Retina (tissue), 1 donor: Measurements from ENCODE around the gene TMED5.

Experiments used
- DNase-seq: peaks from one replicate; pipeline ENCODE4 v3.0.0-alpha.2; 2016

Gene TMED5

GRCh38 chr1:93113127-93113526 lies 67.1 kb downstream of the TMED5 start:
- no peak for DNase-seq

- DNase-seq: no peak
Measured at GRCh38 chr1:93111561-93111960, 68.7 kb downstream of the TMED5 start.

GRCh38 chr1:93111065-93111464 lies 69.1 kb downstream of the TMED5 start:
- no peak for DNase-seq

GRCh38 chr1:93109578-93109977 lies 70.6 kb downstream of the TMED5 start:
- no peak for DNase-seq

GRCh38 chr1:93108335-93108734 lies 71.9 kb downstream of the TMED5 start:
- no peak for DNase-seq

- DNase-seq: no peak
Measured at GRCh38 chr1:93107395-93107794, 72.8 kb downstream of the TMED5 start.

- no peak for DNase-seq
Measured at GRCh38 chr1:93106226-93106625, 74.0 kb downstream of the TMED5 start.

GRCh38 chr1:93102142-93102541 lies 78.1 kb downstream of the TMED5 start:
- DNase-seq: no peak
